Naive thymus-derived CD8-positive, alpha-beta T cell (primary cell): ENCODE data around the gene PTPRM. TPM values are rescaled to one million over a fixed set of nuclear protein-coding genes. Genes with fewer than 3 reads are reported as not detected.

Source experiments
- ATAC-seq, 2 donors: fragments of 150-1000 bp; cut with Tn5 transposase in 1 of 2; sonication (Bioruptor Pico), chemical (Tn5 transposase) in 1 of 2; 1 replicate in 1 of 2; 2 replicates in 1 of 2; pipeline ENCODE4 v1.10.0; 2021; ENCODE audit warnings: mild to moderate bottlenecking in 2 of 2, moderate library complexity in 2 of 2
- POLR2A ChIA-PET: fragments of 350-600 bp; sonication (Branson Sonifier 250); formaldehyde crosslinking; loops from one replicate; lab custom pipeline; 2021; ENCODE audit warnings: antibody characterized with exemption; lab: Charles Lee
- DNase-seq, 10 donors: peaks; one replicate each; pipeline versions ENCODE4 v3.0.0 to v3.0.0-alpha.2; 2020 to 2022
- H3K27ac Mint-ChIP-seq, 10 donors: one replicate each; pipeline ENCODE4 v1.8.0; 2020 to 2022; ENCODE audit warnings: mild to moderate bottlenecking in 10 of 10, mixed read lengths in 10 of 10, moderate library complexity in 4 of 10, inconsistent platforms in 1 of 10
- H3K27me3 Mint-ChIP-seq, 5 donors: one replicate each; pipeline ENCODE4 v1.8.0; 2021 to 2022; ENCODE audit warnings: mixed read lengths in 5 of 5
- H3K36me3 Mint-ChIP-seq, 3 donors: one replicate each; pipeline ENCODE4 v1.8.0; 2020 to 2022; ENCODE audit warnings: mixed read lengths in 3 of 3, mild to moderate bottlenecking in 2 of 3, inconsistent platforms in 1 of 3
- H3K4me1 Mint-ChIP-seq, 4 donors: one replicate each; pipeline ENCODE4 v1.8.0; 2021 to 2022; ENCODE audit warnings: mixed read lengths in 4 of 4
- H3K4me3 Mint-ChIP-seq, 10 donors: one replicate each; pipeline ENCODE4 v1.8.0; 2020 to 2022; ENCODE audit warnings: mild to moderate bottlenecking in 10 of 10, mixed read lengths in 10 of 10, moderate library complexity in 6 of 10, inconsistent platforms in 1 of 10
- H3K9me3 Mint-ChIP-seq, 9 donors: one replicate each; pipeline ENCODE4 v1.8.0; 2020 to 2022; ENCODE audit warnings: mixed read lengths in 9 of 9, mild to moderate bottlenecking in 3 of 9, inconsistent platforms in 1 of 9, moderate library complexity in 1 of 9
- polyA plus RNA-seq, 3 donors: library from polyadenylated mRNA; unstranded; fragments of 300-500 nt; fragmentation: Illumina TruSeq; gene quantifications; one replicate each; pipeline ENCODE4 v1.2.3, GENCODE V29; 2021
- total RNA-seq, 8 experiments: library from RNA in 2 of 8; stranded (reverse) in 2 of 8; gene quantifications; one replicate each; pipeline ENCODE4 v1.2.3 and lab custom pipeline; 2021 to 2026

PTPRM gene
- total and polyA plus RNA-seq, 5 experiments from 2014 or later, result 0.28 to 12.1 (median 0.52) TPM

DNA sequence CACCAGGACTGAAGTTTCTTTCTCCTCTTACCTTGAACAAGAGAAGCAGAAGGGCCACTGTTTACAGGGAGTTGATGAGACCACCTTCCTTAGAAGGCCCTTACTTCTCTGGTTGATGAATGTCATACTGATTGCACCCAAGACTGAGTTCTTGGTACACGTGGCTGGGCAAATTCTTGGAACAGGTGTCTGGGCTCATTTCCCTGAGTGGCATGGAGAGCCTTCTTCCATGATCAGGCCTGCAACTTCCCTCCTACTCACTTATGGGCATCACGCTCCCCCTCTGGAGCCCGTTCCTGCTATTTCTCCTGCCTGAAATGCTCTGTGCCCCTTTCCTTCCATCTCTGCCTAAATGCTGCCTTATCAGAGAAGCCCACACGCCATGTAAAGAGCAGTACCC lies 110.3 kb downstream of the PTPRM start:
- H3K9me3 Mint-ChIP-seq, result peaks cover 0 to 6% (median 0%) of the 10 kb centered on the region in 9 donors
- no peaks in the 10 kb centered on the region for H3K27me3 Mint-ChIP-seq
- H3K4me1 Mint-ChIP-seq, result no peaks in the 10 kb centered on the region
- H3K36me3 Mint-ChIP-seq, result no peaks in the 10 kb centered on the region
- H3K4me3 Mint-ChIP-seq, result no peak overlapping the region
- DNase-seq (no peak), ATAC-seq (no peak)
- H3K27ac Mint-ChIP-seq, result no peak overlapping the region
- POLR2A ChIA-PET, result no interaction called here

DNA sequence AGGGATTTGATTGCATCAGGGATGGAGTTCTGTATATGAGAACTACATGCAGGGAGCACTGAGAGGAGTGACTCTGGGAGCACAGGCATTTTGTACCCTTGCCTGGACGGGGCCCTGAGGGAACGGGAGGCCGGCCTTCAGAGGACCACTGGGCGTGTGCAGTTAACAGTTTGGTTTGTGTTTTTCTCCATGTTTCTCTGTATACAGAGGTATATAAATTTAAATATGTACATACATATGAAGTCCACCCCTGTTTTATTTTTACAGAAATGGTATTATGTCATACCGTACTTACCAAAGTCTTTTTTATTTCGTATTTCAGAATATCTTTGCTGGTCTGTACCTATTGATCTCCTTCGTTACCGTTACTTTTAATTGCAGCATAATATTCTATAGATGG lies 111.3 kb downstream of the PTPRM start:
- Mint-ChIP-seq H3K4me1 (no peaks in the 10 kb centered on the region), H3K27me3 (no peaks in the 10 kb centered on the region), H3K9me3 (peaks cover 0 to 3% (median 0%) of the 10 kb centered on the region in 9 donors), H3K4me3 (no peak overlapping the region), H3K36me3 (no peaks in the 10 kb centered on the region), H3K27ac (no peak overlapping the region)
- ATAC-seq, result no peak
- DNase-seq, result no peak
- POLR2A ChIA-PET, result no interaction called here

DNA sequence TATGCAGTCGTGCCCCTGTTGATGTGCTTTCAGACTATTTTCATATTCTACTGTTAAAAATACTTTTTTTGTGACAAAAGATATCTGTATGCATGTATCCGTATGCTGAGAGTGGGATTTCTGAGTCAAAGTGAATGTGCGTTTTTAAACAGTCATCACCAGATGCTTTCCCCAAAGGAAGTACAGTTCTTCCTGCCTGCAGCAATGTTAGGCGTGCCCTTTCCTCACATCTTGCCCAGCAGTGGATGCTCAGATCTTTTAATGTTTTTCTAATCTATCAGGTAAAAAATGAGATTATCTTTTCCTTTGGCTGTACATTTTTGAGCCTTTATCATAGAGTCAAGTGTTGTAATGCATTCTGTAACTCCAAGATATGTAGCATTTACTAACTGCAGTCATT lies 111.7 kb downstream of the PTPRM start:
- ATAC-seq (no peak), DNase-seq (no peak)
- H3K27ac Mint-ChIP-seq, result no peak overlapping the region
- POLR2A ChIA-PET, result no interaction called here
- H3K36me3 Mint-ChIP-seq, result no peaks in the 10 kb centered on the region
- H3K4me3 Mint-ChIP-seq, result no peak overlapping the region
- H3K27me3 Mint-ChIP-seq, result no peaks in the 10 kb centered on the region
- no peaks in the 10 kb centered on the region for H3K4me1 Mint-ChIP-seq
- peaks cover 0 to 3% (median 0%) of the 10 kb centered on the region in 9 donors for H3K9me3 Mint-ChIP-seq

DNA sequence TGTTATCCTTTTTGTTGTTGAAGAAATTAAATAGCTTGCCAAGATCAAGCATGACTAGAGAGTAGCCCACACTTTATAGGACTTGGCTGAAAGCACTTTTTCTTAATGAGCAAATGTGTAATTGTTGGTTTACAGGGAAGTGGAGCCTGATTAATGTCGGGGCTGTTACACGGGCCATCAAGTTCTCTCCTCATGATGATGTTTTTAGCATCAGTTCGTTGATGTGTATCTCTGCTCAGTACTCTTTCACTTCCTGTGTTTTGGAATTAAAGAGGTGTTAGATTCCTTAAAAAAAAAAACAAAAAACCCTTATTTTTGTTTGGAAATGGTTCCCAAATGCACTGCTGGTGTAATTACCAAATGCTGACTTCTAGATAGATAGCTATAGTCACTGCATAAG lies 114.2 kb downstream of the PTPRM start:
- H3K4me1 Mint-ChIP-seq, result no peaks in the 10 kb centered on the region
- no peak for ATAC-seq
- no peaks in the 10 kb centered on the region for H3K36me3 Mint-ChIP-seq
- peaks cover 0 to 3% (median 0%) of the 10 kb centered on the region in 9 donors for H3K9me3 Mint-ChIP-seq
- DNase-seq, result no peak
- no peak overlapping the region for H3K4me3 Mint-ChIP-seq
- H3K27ac Mint-ChIP-seq, result no peak overlapping the region
- POLR2A ChIA-PET, result no interaction called here
- H3K27me3 Mint-ChIP-seq, result no peaks in the 10 kb centered on the region

DNA sequence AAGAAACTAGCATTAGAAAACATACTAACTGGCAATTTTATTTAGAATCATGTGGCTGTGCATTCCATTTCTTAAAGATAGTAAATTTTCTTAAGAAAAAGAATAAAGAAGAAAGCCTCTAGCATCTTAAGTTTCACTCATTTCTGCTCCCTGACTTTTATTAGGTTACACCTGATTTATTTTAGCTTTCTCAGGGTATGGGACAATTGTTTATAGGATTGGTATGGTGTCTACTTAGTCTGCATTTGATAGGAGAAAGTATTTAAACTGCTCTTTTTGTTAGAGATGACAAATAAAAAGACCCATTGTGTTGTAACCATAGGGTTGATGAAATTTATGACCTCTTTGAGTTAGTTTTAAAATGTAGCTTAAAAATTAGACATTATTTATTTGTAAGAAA lies 115.2 kb downstream of the PTPRM start:
- Mint-ChIP-seq H3K4me3 (no peak overlapping the region), H3K4me1 (no peaks in the 10 kb centered on the region), H3K9me3 (peaks cover 0 to 3% (median 0%) of the 10 kb centered on the region in 9 donors), H3K27ac (no peak overlapping the region), H3K36me3 (no peaks in the 10 kb centered on the region), H3K27me3 (no peaks in the 10 kb centered on the region)
- DNase-seq, result no peak
- POLR2A ChIA-PET, result no interaction called here
- ATAC-seq, result no peak

DNA sequence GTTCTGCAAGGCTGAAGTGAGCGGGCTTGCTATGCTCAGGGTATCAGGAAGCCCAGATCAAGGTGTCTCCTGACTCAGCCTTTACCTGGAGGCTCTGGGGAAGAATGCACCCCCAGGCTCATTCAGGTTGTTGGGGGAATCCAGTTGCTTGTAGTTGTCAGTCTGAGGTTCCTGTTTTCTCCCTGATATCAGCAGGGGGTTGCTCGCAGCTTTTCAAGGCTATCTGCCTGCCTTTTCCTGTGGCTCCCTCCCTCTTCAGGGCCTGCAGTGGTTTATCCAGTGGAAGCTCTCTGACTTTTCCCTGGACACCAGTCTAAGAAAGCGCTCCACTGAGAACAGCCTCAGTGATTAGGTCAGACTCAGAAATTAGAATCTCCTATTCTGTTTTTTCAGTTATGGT lies 116.6 kb downstream of the PTPRM start:
- no peak for ATAC-seq
- Mint-ChIP-seq H3K4me3 (no peak overlapping the region), H3K27me3 (no peaks in the 10 kb centered on the region), H3K27ac (no peak overlapping the region), H3K9me3 (peaks cover 0 to 1% (median 0%) of the 10 kb centered on the region in 9 donors), H3K36me3 (no peaks in the 10 kb centered on the region), H3K4me1 (no peaks in the 10 kb centered on the region)
- POLR2A ChIA-PET, result no interaction called here
- no peak for DNase-seq

DNA sequence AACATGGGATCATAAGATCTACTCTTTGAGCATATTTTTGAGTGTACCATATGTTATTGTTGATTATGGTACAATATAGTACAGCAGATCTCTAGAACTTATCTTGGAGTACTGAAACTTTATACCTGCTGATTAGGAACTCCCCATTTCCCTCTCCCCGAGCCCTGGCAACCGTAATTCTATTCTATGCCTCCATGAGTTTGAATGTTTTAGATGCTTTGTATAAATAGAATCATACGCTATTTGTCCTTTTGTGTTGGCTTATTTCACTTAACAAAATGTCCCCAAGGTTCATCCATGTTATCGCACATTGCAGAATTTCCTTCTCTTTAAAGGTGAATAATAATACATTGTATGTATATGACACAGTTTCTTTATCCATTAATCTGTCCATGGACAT lies 117.2 kb downstream of the PTPRM start:
- DNase-seq (no peak), ATAC-seq (no peak)
- POLR2A ChIA-PET, result no interaction called here
- Mint-ChIP-seq H3K36me3 (no peaks in the 10 kb centered on the region), H3K4me1 (no peaks in the 10 kb centered on the region), H3K4me3 (no peak overlapping the region), H3K27ac (no peak overlapping the region), H3K27me3 (no peaks in the 10 kb centered on the region), H3K9me3 (peaks cover 0 to 3% (median 0%) of the 10 kb centered on the region in 9 donors)

DNA sequence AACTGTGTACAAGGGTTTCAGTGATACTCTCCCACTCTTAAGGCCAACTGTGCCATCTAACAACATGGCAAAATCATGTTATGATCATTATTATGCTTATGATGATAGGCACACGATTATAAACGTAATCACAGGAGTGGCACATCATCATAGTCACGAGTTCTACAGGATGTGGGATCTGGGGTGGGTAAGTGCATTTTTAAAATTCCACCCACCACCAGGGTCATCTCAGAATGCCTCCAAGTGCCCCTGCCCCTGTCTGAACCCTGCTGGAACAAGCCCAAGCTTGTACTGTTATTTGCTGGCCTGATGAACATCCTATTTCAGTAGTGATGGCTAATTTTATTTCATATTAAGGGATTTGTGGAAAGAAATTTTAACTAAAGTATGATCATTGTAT lies 117.8 kb downstream of the PTPRM start:
- H3K4me1 Mint-ChIP-seq, result no peaks in the 10 kb centered on the region
- POLR2A ChIA-PET, result no interaction called here
- H3K27me3 Mint-ChIP-seq, result no peaks in the 10 kb centered on the region
- no peak overlapping the region for H3K27ac Mint-ChIP-seq
- ATAC-seq, result no peak
- H3K36me3 Mint-ChIP-seq, result no peaks in the 10 kb centered on the region
- H3K9me3 Mint-ChIP-seq, result peaks cover 0 to 3% (median 0%) of the 10 kb centered on the region in 9 donors
- DNase-seq, result no peak
- no peak overlapping the region for H3K4me3 Mint-ChIP-seq

DNA sequence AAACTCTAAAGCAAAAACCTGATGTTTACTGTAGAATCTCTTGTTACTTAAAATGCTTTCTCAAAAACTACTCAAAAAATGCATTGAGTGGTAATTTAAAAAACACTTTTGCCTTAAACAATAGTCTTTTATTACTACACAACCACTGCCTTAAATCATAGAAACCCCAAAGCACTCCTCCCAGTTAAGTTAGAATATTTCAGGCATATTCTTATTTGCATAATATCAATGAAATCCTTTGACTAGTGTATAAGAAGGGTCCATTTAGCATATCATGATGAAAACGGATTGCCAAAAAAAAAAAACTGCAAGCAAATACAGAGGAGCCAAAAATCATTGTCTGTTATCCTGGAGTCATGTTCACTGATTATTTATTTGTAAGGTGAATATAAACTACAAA lies 119.2 kb downstream of the PTPRM start:
- no peak for DNase-seq
- H3K36me3 Mint-ChIP-seq, result no peaks in the 10 kb centered on the region

DNA sequence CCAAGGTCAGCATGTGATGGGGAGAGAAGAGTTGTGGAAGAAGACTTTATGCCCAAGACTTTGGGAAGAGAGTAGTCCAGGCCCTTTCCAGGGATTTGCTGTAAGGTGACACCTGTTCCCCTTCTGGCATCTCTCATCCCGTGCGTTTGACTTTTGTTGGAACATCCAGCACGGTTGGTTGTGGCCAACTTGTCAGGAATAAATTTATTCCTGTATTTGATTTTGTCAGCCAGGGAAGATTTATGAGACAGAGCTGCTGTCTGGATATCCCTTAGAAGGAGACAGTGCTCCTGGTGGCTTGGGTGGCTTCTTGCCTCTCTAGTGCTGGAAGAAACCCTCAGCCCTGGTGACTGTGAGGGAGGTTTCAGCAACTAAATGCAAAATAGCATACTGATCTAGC lies 121.5 kb downstream of the PTPRM start:
- Mint-ChIP-seq H3K4me1 (no peaks in the 10 kb centered on the region), H3K27me3 (no peaks in the 10 kb centered on the region), H3K9me3 (peaks cover 0 to 3% (median 0%) of the 10 kb centered on the region in 9 donors), H3K36me3 (no peaks in the 10 kb centered on the region), H3K27ac (no peak overlapping the region), H3K4me3 (no peak overlapping the region)
- ATAC-seq, result no peak
- POLR2A ChIA-PET, result no interaction called here
- no peak for DNase-seq

More for the DNA sequence above, 119.2 kb downstream of the PTPRM start:
- Mint-ChIP-seq H3K4me3 (no peak overlapping the region), H3K9me3 (peaks cover 0 to 3% (median 0%) of the 10 kb centered on the region in 9 donors), H3K4me1 (no peaks in the 10 kb centered on the region), H3K27ac (no peak overlapping the region), H3K27me3 (no peaks in the 10 kb centered on the region)
- no peak for ATAC-seq
- POLR2A ChIA-PET, result no interaction called here

DNA sequence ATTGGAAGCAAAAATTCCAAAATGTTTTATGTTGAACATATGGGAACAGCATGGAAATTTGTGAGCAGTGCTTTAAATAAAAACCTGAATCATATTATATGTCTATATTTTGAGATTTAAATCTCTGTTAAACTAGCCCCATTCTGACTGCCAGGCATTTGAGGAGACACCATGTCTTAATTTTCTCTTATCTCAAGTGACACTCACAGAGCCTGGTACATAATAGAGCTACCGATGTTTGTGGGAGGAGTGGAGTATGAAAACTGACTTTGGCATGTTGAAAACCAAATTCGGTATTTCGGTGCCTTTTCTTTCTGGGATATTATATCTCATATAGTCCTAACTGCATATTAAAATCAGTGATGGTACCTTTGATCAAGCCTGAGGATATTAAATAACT lies 124.1 kb downstream of the PTPRM start:
- DNase-seq (no peak), ATAC-seq (no peak)
- Mint-ChIP-seq H3K27me3 (no peaks in the 10 kb centered on the region), H3K4me1 (no peaks in the 10 kb centered on the region), H3K27ac (no peak overlapping the region), H3K4me3 (no peak overlapping the region), H3K9me3 (peaks cover 0 to 4% (median 0%) of the 10 kb centered on the region in 9 donors), H3K36me3 (no peaks in the 10 kb centered on the region)
- POLR2A ChIA-PET, result no interaction called here

DNA sequence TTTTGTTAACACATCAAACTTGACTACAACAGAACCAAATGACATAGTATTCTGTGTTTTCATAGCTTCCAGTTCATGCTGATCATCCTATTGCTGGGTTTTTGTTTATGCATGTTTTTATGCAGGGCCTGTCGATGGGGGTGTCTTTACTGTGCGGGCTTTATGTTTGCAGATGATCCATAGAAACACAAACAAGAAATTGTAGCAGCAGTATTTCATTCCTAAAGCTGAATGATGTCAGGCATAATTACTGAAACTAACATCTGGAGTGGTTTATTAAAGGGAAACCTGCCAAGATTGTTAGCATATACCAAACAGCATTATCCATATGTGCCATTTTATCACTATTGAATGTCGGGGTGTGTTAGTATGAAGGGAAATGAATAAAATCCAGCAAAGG lies 129.7 kb downstream of the PTPRM start:
- Mint-ChIP-seq H3K36me3 (no peaks in the 10 kb centered on the region), H3K9me3 (peaks cover 0 to 4% (median 0%) of the 10 kb centered on the region in 9 donors), H3K27me3 (peaks cover 0 to 2% (median 0%) of the 10 kb centered on the region in 5 donors), H3K27ac (no peak overlapping the region), H3K4me1 (no peaks in the 10 kb centered on the region), H3K4me3 (no peak overlapping the region)
- DNase-seq (no peak), ATAC-seq (no peak)
- POLR2A ChIA-PET, result no interaction called here

DNA sequence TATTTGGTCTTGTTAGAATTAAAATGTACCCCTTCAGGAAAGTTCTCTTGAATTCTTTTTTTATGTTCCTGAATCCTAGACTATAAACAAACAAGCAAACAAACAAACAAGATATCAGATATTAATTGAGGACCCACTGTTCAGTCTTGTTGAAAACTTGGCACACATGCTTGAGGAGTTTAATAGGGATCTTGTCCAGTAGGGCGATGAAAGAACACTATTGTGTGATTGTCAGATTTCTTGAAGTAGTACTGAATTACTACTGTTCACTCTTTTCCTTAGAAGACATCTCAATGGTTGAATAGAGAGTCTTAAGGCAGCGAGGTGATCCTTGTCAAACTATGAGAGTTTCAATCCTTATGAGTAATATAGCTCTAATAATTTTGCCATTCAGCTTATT lies 130.2 kb downstream of the PTPRM start:
- Mint-ChIP-seq H3K9me3 (peaks cover 0 to 6% (median 3%) of the 10 kb centered on the region in 9 donors), H3K4me1 (no peaks in the 10 kb centered on the region), H3K36me3 (no peaks in the 10 kb centered on the region), H3K4me3 (no peak overlapping the region), H3K27ac (no peak overlapping the region), H3K27me3 (peaks cover 0 to 2% (median 0%) of the 10 kb centered on the region in 5 donors)
- DNase-seq (no peak), ATAC-seq (no peak)
- POLR2A ChIA-PET, result no interaction called here

DNA sequence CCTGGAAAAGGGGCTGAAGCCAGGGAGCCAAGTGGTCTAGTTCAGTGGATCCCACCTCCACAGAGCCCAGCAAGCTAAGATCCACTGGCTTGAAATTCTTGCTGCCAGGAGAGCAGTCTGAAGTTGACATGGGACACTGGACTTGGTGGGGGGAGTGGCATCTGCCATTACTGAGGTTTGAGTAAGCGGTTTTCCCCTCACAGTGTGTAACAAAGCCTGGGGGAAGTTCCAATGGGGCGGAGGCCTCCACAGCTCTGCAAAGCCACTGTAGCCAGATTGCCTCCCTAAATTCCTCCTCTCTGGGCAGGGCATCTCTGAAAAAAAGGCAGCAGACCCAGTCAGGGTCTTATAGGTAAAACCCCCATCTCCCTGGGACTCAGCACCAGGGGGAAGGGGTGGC lies 144.4 kb downstream of the PTPRM start:
- ATAC-seq, result no peak
- Mint-ChIP-seq H3K27me3 (peaks cover 0 to 1% (median 0%) of the 10 kb centered on the region in 5 donors), H3K4me1 (no peaks in the 10 kb centered on the region), H3K27ac (no peak overlapping the region), H3K4me3 (no peak overlapping the region), H3K9me3 (peaks cover 0 to 29% (median 9%) of the 10 kb centered on the region in 9 donors), H3K36me3 (no peaks in the 10 kb centered on the region)
- POLR2A ChIA-PET, result no interaction called here
- DNase-seq, result no peak
